Upper lobe of left lung (tissue), 6 donors: ENCODE measurements around the gene TP63. TPM values are rescaled to one million over a fixed set of nuclear protein-coding genes. Genes with fewer than 3 reads are reported as not detected.

ENCODE experiments used
- ATAC-seq, 2 donors: fragments of 200-7000 bp; cut with Tn5 transposase; one replicate each; pipeline ENCODE4 v1.9.1; 2022; ENCODE audit warnings: mild to moderate bottlenecking in 2 of 2, moderate library complexity in 2 of 2; ENCODE audit not compliant: low FRiP score in 2 of 2
- DNase-seq, 2 donors: peaks; one replicate each; pipeline ENCODE4 v3.0.0-alpha.2; 2019 to 2020
- H3K27ac ChIP-seq, 4 donors: fragments of 200-600 bp; sonication (generic); one replicate each; pipeline ENCODE4 v1.5.1; 2016 to 2019
- H3K27me3 ChIP-seq, 4 donors: fragments of 200-600 bp; sonication (generic); one replicate each; pipeline ENCODE4 v1.5.1; 2017 to 2019
- H3K36me3 ChIP-seq, 4 donors: fragments of 200-600 bp; sonication (generic); one replicate each; pipeline ENCODE4 v1.5.1; 2016 to 2019
- H3K4me1 ChIP-seq, 4 donors: fragments of 200-600 bp; sonication (generic); one replicate each; pipeline ENCODE4 v1.5.1; 2018 to 2019
- H3K4me3 ChIP-seq, 4 donors: fragments of 200-600 bp; sonication (generic); one replicate each; pipeline ENCODE4 v1.5.1; 2017 to 2019; ENCODE audit warnings: mild to moderate bottlenecking in 2 of 4, moderate library complexity in 1 of 4
- H3K9me3 ChIP-seq, 4 donors: fragments of 200-600 bp; sonication (generic); one replicate each; pipeline ENCODE4 v1.5.1; 2018 to 2019
- EP300 ChIP-seq, 4 donors: sonication (generic); formaldehyde crosslinking; IDR thresholded peaks; one replicate each; pipeline ENCODE4 v1.5.1; 2017; ENCODE audit warnings: antibody characterized with exemption in 4 of 4, control low read depth in 2 of 4
- POLR2A ChIP-seq, 4 donors: fragments of 450-650 bp; IDR thresholded peaks; one replicate each; pipeline ENCODE4 v1.5.1; 2016 to 2017; ENCODE audit warnings: antibody characterized with exemption in 4 of 4, mild to moderate bottlenecking in 2 of 4
- POLR2AphosphoS5 ChIP-seq, 2 donors: sonication (generic); formaldehyde crosslinking; IDR thresholded peaks; one replicate each; pipeline ENCODE4 v1.5.1; 2017; ENCODE audit warnings: antibody characterized with exemption in 2 of 2
- WGBS, 2 donors: methylation state at CpG; one replicate each; pipeline ENCODE4 v1.1.5; 2017 to 2018; 5-methylcytosine and 5-hydroxymethylcytosine counted together
- small RNA-seq, 4 donors: library from RNA; depleted of rRNA; stranded (forward); fragments of <200 nt; gene quantifications; one replicate each; pipeline ENCODE3, GENCODE V24; 2016
- total RNA-seq, 6 donors: library from RNA; depleted of rRNA in 4 of 6; stranded (reverse); fragments of >200 nt in 4 of 6; gene quantifications; one replicate each; pipeline versions ENCODE4 v1.1.0 to v1.2.1, GENCODE V29; 2016 to 2021
- TF ChIP-seq, protein P1 (sequence below), 6 experiments: fragments of 450-650 bp in 4 of 6; fragments of 200-600 bp in 2 of 6; sonication (generic) in 2 of 6; IDR thresholded peaks; one replicate each; pipeline ENCODE4 v1.5.1; 2016 to 2019; ENCODE audit warnings: antibody characterized with exemption in 6 of 6
- donor health status: DM: no; HTN: no; CAD: no; lungs with moderate emphysema.
- donor health status: DM: no; HTN: yes; CAD: no; lungs with severe emphysema.

TP63 gene
- total RNA-seq, 6 donors from 2014 or later: 1.0 to 8.8 (median 2.8) TPM

DNA sequence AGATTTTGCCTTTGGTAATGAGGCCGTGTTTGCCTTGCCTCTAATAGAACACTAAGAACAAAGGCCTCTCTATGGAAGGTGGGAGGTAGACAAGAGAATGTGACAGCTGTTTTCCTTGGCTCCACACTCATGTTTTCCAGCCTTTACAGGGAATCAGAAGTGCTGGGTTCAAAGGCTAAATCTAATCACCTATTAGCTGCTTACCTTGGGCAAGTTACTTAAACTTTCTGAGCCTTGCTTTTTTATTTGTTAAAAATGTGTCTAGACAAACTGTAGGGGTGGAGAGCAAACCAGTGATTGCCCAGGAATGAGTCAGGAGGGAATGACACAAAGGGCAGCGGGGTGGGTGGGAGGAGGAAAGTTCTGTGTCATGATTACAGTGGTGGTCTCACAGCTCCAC is 310.5 kb downstream of the TP63 start:
- TF ChIP-seq POLR2A (IDR thresholded peaks at IDR 0.05) (no peak), EP300 (IDR thresholded peaks at IDR 0.05) (no peak), POLR2AphosphoS5 (IDR thresholded peaks at IDR 0.05) (no peak)
- TF ChIP-seq, protein P1, sequence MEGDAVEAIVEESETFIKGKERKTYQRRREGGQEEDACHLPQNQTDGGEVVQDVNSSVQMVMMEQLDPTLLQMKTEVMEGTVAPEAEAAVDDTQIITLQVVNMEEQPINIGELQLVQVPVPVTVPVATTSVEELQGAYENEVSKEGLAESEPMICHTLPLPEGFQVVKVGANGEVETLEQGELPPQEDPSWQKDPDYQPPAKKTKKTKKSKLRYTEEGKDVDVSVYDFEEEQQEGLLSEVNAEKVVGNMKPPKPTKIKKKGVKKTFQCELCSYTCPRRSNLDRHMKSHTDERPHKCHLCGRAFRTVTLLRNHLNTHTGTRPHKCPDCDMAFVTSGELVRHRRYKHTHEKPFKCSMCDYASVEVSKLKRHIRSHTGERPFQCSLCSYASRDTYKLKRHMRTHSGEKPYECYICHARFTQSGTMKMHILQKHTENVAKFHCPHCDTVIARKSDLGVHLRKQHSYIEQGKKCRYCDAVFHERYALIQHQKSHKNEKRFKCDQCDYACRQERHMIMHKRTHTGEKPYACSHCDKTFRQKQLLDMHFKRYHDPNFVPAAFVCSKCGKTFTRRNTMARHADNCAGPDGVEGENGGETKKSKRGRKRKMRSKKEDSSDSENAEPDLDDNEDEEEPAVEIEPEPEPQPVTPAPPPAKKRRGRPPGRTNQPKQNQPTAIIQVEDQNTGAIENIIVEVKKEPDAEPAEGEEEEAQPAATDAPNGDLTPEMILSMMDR (IDR thresholded peaks at IDR 0.05): no peak
- Histone ChIP-seq H3K27ac (no peak overlapping the region), H3K4me3 (no peak overlapping the region), H3K27me3 (no peaks in the 10 kb centered on the region), H3K9me3 (no peaks in the 10 kb centered on the region), H3K36me3 (no peaks in the 10 kb centered on the region), H3K4me1 (peaks cover 0 to 5% (median 0%) of the 10 kb centered on the region in 4 donors)
- 69 to 85% methylated on average over 2 of the region's 2 CpGs for WGBS, 2 donors
- no peak for DNase-seq
- ATAC-seq: peak in 1 of 2 donors; percentile 47

DNA sequence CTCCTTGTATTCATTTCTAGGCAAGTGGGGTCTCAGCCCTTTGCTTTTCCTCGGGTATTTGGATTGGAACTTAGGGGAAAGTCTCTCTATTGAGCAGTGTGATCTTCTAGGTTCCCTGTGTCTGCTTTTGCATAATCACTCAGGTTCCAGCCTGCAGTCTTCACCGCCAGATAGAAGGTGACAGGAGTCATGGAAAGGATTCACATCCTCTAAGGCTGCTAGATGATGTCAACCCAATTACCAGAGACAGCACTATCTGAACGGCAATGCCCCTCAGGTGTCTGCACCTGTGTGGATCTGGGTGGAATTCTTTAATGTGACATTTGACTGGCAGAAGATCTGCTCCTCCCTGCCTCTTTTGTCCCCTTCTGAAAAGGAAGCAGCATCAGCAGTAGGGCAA is 311.8 kb downstream of the TP63 start:
- WGBS, 2 donors: 81 to 83% methylated on average over 2 to 3 of the region's 3 CpGs

DNA sequence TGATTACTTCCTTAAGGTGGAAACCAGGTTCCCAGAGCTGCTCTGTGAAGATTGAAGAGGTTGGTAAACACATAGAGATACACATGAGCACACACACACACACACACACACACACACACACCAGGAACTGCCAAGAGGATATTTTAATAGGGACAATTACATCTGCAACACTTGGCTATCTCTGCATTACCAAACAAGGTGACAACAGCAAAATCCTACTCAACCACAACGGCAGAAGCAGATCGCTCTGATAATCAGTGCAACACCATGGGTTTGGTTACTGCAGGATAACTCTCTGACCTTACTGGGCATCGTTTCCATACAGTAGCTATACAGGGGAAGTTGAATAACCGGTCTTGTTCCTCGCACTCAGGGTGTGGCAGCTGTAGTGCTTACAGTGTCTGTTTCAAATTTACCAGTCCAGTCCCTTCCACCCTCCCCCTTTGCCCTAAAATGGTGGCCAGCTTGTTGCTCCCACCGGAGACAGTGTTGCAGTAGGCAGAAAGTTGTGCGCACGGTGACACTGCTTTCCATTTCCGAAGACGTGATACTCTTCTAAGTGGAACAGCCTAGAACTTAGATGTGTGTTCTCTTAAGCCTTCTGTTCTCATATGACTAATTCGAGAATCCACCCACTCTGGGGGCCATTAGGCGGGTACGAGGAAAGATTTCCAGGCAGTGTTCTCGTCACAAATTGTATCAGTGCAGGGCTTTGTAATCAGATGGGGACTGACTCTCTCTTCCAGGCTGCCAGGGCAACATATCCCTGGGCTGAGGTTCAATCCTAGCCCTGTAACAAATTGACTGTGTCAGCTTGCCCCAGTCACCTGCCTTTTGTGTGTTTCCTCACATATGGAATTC is 313.3 kb downstream of the TP63 start:
- DNase-seq (peak in 1 of 2 donors; percentile 28), ATAC-seq (no peak)
- H3K4me3 ChIP-seq: no peak overlapping the region
- 77 to 79% methylated on average over 12 to 14 of the region's 14 CpGs for WGBS, 2 donors
- TF ChIP-seq, protein P1 (IDR thresholded peaks at IDR 0.05): no peak
- TF ChIP-seq POLR2AphosphoS5 (IDR thresholded peaks at IDR 0.05) (no peak), EP300 (IDR thresholded peaks at IDR 0.05) (no peak), POLR2A (IDR thresholded peaks at IDR 0.05) (no peak)
- H3K9me3 ChIP-seq: no peaks in the 10 kb centered on the region
- H3K27ac ChIP-seq: no peak overlapping the region
- no peaks in the 10 kb centered on the region for H3K27me3 ChIP-seq
- no peaks in the 10 kb centered on the region for H3K36me3 ChIP-seq
- H3K4me1 ChIP-seq: peaks cover 0 to 5% (median 0%) of the 10 kb centered on the region in 4 donors

More for the DNA sequence above, 311.8 kb downstream of the TP63 start:
- H3K9me3 ChIP-seq: no peaks in the 10 kb centered on the region
- no peak for ATAC-seq
- no peak overlapping the region for H3K4me3 ChIP-seq
- TF ChIP-seq, protein P1 (IDR thresholded peaks at IDR 0.05): no peak
- TF ChIP-seq EP300 (IDR thresholded peaks at IDR 0.05): no peak
- TF ChIP-seq POLR2AphosphoS5 (IDR thresholded peaks at IDR 0.05): no peak
- TF ChIP-seq POLR2A (IDR thresholded peaks at IDR 0.05): no peak
- H3K4me1 ChIP-seq: peaks cover 0 to 5% (median 0%) of the 10 kb centered on the region in 4 donors
- DNase-seq: no peak
- no peak overlapping the region for H3K27ac ChIP-seq
- no peaks in the 10 kb centered on the region for H3K27me3 ChIP-seq
- H3K36me3 ChIP-seq: no peaks in the 10 kb centered on the region

DNA sequence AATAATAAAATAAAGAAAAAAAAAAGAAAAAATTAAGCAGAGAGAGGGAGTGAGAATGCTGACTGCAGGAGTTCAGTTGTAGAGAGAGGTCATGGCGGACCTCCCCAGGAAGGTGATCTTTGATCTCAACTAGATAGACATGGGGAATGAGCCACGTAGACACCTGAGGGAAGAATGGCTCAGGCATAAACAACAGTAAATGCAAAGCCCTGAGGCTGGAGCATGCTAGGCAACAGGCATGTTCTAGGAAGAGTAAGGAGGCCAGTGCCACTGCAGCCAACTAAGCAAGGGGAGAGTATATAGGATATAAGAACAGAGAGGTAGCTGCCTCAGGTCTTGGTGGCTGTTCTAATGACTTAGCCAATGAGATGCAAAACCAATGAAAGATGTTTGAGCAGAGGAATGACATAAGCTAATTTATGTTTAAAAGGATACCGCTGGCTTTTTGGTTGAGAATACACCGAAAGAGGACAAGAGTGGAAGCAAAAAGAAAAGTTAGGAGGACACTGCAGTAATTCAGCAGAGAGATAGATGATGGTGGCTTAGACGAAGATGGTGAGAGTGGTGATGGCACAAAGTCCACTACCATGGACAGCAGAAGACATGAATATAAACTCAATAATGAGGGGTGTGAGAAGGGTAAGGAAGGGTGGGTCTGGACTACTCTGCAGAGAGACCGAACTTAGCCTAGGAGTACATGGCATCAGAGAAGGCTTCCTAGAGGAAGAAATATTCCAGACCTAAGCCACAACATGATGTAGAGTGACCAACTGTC is 314.9 kb downstream of the TP63 start:
- ATAC-seq: no peak
- DNase-seq: no peak
- TF ChIP-seq POLR2A (IDR thresholded peaks at IDR 0.05) (no peak), POLR2AphosphoS5 (IDR thresholded peaks at IDR 0.05) (no peak), EP300 (IDR thresholded peaks at IDR 0.05) (no peak)
- TF ChIP-seq, protein P1 (IDR thresholded peaks at IDR 0.05): no peak
- peaks cover 0 to 5% (median 0%) of the 10 kb centered on the region in 4 donors for H3K4me1 ChIP-seq
- H3K36me3 ChIP-seq: no peaks in the 10 kb centered on the region
- WGBS, 2 donors: 90 to 94% methylated on average over 6 of the region's 6 CpGs
- no peak overlapping the region for H3K4me3 ChIP-seq
- H3K9me3 ChIP-seq: no peaks in the 10 kb centered on the region
- H3K27me3 ChIP-seq: no peaks in the 10 kb centered on the region
- no peak overlapping the region for H3K27ac ChIP-seq

Small RNAs within 50 kb of the gene (small RNA-seq; reads per million reads assigned to genes)
- gene AC078809.1: 0 reads per million in 4 donors
- 0.20 to 1.3 (median 0.51) reads per million in 4 donors for gene MIR944
